CD4-positive, alpha-beta T cell treated with Interferon alpha-2 for 1 hour (primary cell): ENCODE measurements around the gene TMEM132E.

Experiments
- DNase-seq, 2 donors: peaks; one replicate each; pipeline ENCODE4 v3.0.0-alpha.2; 2020 to 2022

Gene TMEM132E

DNA sequence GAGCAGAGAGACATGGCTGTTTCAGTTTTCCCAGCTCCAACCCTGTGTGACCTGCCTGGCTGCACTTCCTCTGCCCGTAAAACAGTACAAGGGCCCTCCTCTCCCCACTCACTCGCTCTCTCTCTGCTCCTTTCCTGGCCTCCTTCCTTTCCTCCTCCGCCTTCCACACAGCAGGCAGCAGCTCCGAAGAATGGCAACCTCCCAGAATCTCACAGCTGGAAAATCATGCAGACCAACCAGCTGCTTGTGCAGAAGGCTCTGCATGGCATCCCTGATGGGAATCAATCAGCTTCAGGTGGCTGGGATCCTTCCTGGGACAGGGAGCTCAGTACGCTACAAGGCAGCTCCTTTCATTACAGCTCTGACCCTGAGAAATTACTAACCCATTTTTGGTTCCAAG is 27.4 kb downstream of the TMEM132E start:
- no peak for DNase-seq

DNA sequence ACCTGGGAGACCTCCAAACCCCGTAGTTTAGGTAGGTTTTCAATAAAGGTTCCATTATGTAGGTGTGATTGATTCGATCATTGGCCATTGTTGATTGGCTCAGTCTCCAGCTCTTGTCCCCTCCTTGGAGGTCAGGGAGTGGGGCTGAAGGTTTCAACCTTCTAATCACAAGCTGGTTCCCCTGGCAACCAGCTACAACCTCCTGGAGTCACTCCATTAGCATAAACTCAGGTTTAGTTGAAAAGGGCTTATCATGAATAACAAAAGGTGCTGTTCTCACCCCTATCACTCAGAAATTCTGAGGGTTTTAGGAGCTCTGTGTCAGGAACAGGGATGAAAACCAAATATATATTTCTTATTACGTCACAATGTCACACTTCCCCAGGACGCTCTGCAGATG is 28.5 kb downstream of the TMEM132E start:
- DNase-seq = no peak

DNA sequence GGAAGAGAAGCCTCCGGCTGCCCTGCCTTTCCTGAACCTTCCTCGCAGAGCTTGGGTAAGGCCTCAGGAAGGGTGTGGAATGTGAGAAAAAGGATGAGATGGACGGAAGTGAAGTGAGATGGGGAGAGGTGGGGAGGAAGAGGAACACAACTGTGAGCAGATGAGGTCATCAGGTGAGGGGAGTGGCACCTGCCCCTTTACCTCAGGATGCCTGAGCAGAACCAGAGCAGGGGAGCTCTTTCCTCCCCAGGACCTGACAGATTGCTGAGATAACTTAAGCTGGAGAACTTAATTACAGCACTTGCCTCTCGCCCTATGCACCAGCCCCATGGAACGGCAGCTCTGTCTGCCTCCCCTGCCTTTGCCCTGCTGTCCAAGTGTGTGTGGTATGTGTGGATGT is 29.8 kb downstream of the TMEM132E start:
- no peak for DNase-seq

DNA sequence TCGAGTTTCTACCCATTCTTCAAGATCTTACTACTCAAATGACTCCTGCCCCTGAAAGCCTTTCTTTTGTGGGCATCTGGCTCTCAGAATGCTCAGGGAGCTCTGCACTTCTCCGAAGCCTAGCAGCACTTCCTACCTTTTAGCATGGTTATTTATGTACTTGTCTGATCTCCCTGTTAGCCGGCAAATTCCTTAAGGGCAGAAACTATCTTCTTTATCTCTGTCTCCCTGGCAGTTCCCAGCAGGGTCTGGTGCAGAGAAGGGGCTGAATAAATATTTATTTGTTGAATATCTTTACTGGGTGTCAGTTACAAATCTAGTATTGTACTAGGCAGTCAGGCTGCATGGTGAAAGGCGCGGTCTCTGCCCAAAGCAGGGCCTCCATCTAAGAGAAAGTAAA is 30.7 kb downstream of the TMEM132E start:
- no peak for DNase-seq

DNA sequence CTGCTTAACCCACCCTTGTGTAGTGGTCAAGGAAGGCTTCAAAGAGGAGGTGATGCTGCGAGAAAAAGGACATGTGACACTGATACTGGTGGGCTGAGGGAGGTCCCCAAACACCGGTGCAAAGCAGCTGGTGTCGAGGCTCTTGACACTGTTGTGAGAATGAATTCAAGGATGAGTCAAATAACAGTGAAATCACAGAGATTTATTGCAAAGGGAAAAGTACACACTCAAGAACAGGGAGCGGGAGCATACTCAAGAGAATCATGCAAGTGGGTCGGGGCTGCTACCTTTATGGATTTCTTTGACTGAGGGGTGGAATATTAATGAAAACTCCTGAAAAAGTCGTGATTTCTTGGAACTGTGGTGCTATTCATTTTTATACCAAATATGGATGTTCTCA is 31.1 kb downstream of the TMEM132E start:
- DNase-seq = no peak

DNA sequence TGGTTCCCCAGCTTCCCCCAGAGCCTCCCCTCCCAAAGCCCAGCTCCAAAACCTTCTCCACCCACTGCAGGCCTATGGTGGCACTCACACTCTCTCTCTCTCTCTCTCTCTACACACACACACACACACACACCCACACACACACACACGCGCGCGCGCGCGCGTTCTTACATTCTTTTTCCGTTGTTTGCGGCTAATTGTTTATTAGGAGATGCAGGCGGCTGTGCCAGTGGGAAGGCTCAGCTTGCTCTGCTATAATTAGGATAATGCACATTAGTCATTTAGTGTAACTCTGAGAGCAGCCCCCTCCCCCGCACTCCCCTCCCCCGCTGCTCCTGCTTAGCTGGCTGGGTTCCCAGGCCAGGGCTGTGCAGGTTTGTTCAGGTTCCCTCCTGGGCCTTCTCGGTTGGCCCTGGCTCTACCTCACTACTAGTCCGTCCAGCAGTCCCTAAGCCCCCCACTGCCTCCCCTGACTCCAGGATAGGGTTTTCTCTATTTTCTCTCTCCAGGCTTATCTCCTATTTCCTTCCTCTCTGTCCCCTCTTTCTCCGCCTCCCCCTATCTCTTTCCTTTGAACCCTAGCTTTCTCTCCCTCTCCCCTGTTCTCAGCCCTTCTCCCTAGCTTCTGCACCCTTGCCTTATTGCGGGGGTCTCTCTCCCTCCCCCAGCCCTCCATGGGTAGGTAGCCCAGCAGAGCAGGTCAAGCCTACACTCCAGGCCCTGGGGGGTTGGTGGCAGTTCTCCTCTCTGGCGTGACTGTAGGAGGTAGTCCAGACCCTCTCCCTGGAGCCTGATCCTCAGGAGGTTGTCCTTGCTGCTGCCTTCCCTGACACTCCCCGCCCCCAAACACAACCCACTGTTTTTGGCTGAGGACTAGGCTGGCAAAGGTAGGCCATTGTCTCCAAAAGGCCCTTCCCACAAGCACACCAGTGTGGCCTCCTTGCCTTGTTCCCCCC is 34.0 kb downstream of the TMEM132E start:
- DNase-seq = no peak

DNA sequence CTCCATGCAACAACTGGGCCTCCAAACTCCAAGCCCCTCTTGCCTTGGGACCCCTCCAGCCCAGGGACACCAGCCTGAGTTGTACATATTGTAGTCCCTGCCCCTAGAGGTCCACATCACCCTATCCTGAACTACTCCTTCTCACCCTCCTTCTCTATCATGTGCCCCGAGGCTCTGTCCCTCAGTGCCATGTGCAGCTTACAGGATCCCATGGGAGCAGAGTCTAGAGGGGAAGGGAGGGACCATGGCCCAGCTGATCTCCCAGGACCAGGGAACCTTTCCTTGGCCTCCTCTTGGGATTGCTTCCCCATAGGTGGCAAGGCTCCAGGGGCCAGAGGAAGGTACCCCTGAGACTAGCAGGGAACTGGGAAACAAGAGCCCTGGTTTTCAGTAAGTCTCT is 35.3 kb downstream of the TMEM132E start:
- DNase-seq = no peak

DNA sequence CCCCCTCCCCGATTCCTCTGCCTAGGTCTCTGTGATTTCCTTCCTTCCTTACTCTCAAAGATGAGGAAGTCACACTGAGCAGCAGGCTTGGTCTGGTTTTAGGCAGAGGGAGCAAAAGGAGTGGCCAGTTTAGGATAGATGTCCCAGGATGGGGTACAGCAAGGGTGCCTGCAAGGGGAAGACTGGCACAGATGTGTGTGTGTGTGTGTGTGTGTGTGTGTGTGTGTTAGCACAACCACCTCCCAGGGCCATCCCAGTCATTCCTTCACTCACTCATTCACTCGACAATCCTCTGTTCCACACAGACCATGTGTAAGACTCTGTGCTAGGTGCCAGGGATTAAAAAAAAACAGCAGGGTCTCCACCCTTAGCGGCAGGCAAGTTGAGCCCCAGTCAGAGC is 35.9 kb downstream of the TMEM132E start:
- DNase-seq = no peak

DNA sequence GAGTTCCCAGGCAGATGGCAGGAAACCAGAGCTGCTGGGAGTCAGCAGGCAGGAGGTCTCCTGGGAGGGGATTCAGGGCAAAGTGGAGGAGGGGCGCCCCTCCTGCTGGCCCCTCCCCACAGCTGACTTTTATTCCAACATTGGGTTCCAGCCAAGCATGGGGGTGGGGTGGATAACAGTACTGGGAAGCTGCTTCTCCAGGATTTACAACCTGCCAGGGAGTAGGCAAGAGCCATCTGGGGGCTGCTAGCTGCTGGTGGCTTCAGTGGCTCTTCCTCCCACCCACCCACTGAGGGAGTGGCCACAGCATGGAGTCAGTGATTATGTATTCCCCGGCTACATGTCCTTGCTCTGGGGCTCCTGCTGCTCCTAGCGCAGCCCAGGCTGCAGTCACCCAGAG is 36.8 kb downstream of the TMEM132E start:
- DNase-seq = no peak

DNA sequence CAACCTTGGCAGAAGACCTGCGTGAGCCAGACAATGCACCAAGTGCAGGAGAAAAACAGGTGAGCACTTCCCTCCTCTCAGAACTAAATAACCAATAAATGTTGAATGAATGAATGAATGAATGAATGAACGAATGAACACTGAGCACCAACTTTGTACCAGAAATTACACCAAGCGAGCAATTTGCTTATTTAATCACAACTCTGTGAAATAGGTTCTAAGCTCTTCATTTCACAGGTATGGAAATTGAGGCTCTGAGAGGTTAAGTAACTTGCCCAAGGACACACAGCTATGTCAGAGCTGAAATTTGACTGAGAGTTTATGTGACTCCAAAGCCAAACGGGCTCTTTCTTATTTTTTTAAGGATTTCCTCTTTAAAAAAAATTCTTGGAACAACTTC is 38.0 kb downstream of the TMEM132E start:
- DNase-seq = no peak

DNA sequence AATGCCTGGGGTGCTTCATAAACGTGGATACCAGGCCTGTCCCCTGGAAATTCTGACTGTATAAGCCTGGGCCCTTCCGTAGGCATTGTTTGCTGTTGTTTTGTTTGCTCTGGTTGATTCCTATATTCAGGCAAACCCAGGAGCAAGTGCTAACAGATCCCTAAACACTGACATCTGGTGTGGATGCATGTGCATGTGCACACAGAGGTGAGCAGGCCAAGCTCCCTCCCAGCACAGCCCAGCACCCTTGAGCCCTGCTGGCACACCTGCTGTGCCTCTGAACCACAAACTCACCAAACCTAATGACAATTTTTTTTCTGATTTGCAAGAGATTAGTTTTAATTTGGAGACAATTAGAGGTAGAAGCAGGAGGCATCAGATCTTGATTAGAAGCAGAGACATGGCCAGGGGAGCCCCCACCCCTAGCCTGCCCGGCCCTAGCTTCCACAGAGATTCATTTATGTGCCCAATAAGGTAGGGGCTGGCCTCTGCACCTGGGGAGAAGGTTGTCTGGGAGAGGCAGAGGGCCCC is 40.4 kb downstream of the TMEM132E start:
- no peak for DNase-seq

DNA sequence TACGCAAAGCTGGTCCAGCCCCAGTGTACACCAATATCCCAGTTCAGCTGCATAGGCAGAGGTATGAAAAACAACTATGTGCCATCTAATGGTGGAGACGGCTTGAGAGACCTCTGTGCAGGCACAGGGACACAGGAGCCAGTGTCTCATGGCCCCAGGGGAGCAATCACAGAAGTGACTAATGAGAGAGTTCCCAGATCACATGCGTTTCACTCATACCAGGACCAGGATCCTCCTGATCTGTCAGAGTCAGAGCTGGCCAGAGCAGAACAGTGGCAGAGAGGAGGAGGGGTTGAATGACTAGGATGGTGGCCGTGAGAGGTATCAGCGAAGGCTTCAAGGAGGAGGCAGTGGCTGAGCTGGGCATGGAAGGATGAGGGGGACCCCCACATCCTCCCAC is 41.1 kb downstream of the TMEM132E start:
- DNase-seq = no peak

DNA sequence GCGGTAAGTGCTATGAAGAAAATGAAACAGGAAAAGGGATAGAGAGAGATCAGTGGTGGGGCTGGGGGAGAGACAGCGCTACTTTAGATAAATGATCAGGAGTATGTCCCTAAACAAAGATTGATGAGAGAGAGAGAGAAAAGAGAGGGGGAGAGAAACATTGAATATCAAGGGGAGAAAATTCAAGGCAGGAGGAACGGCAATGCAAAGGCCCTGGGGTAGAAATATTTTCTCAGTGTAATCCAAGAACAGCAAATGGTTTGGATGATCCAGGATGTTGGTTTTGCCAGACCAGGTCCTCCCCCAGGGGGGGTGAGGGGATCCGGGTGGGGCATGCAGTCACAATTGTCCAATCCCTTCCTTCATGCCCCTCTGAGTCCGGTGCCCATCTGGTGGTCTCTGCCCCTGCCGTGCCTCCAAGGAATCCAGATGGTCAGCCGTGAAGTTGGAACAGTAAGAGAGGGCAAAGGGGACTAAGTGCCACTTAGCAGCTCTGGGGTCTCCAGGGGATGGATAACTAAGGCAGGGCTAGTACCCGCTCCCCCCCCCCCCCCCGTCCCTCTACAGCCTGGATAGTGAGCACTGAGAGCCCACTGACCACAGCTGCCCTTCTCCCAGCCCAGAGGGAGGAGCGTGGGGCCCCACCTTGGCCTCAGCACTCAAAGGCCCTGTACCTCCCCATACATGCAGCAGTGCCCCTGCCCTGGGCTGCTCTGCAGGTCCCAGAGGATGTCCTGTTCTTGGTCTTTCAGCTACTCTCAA is 43.7 kb downstream of the TMEM132E start:
- no peak for DNase-seq

DNA sequence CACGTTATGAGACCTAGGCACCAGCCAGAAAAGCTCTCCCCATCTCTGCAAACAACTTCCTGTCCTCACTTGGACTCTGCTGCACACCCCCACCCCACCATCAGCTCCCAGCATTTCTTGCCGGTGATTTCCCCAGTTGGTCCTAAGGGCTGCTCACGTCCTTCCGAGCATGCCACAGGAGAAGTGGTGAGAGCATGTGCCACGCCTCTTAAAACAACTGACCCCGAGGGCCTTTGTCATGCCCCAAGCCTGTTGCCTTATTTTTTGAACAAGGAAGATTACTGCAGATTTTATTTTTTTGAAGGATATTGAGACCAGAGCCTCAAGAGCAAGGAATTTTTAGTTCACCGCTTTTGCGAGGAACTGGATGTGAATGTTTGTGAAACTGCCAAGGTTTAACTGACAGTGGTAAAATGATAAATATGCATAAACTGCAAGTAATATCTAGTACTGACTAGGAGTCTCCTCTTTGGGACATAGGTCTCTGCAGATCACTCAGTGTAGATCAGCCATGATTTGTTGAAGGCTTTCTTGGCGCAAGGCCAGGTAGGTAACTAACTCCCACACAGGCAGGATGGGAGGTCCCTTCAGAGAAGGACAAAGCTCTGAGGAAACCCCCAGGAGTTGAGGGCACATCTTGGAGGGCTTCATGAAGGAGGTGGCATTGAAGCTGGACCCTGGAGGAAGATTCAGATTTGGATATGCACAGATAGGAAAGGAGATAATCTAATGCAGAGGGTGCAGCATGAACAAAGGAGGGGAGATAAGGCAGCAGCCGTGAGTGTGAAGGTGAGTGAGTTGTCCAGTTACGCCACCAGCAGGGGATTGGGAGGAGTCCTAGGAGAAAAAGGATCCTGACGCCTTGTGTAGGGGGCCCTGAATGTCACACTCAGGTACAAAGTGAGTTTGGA is 44.7 kb downstream of the TMEM132E start:
- DNase-seq = no peak

DNA sequence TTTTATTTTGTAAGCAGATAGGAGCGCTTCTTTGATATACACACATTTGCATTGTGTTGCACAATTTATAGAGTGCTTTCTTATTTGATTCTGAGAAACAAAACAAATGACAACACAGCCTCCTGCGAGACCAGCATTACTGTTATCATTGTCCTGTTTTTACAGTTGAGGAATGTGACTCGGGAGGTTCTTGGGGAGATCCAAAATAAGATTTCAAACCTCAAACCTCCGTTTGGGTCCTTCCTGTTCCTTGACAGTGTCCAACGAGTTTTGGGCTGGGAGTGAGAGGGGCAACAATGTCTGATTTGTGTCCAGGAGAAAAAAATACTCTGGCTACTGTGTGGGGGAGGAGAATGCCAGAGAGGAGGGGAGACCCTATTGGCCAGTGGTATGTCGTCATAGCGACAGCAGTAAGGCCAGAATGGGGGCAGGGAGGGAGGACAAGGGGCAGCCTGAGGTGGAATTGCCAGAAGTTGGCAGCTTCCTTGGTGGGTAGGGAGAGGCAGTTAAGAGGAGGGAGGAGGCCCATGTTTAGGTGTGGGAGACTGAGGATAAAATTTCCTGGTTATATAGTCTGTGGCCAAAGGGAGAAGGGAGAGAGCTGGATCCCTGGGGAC is 45.5 kb downstream of the TMEM132E start:
- DNase-seq = no peak

DNA sequence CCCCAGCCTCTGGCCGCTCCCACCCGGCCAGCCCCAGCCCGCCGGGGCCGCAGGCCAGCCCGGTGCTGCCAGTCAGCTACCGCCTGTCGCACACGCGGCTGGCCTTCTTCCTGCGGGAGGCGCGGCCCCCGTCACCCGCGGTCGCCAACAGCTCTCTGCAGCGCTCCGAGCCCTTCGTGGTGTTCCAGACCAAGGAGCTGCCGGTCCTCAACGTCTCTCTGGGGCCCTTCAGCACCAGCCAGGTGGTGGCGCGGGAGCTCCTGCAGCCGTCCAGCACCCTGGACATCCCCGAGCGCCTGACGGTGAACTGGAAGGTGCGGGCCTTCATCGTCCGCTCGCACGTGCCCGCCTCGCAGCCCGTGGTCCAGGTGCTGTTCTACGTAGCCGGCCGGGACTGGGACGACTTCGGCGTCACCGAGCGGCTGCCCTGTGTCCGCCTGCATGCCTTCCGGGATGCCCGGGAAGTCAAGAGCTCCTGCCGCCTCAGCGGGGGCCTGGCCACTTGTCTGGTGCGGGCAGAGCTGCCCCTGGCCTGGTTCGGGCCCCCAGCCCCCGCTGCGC is 46.8 kb downstream of the TMEM132E start:
- no peak for DNase-seq

DNA sequence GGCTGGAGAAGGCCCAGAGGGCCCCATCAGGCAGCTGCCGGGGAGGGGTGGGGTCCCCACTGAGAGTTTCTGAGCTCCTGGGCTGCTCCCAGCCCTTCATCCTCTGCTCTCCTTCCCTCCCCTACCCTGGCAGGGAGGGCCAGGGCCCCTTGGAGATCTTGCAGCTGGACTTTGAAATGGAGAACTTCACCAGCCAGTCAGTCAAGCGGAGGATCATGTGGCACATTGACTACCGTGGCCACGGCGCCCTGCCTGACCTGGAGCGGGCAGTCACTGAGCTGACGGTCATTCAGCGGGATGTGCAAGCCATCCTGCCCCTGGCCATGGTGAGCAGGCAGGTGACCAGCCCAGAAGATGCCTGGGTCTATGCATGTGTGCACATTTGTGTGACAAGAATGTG is 49.5 kb downstream of the TMEM132E start:
- DNase-seq = no peak

DNA sequence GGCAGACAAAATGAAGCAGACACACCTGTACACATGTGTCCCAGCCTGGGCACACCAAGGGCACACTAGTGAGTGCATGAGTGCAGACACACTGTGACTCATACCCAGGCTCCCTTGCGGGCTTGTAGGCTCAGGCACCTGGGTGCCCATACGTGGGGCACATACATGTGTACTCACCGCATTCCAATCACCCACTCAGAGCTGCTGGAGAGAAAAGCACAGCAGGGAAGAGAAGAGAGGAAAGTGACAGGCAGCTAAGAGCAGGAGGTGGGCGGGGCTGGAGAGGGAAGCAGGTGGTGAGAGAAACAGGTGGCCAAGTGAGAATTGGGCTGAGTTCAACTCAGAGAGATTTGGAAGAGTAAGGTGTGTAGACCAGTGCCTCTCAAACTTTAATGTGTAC is 54.0 kb downstream of the TMEM132E start:
- DNase-seq = no peak

DNA sequence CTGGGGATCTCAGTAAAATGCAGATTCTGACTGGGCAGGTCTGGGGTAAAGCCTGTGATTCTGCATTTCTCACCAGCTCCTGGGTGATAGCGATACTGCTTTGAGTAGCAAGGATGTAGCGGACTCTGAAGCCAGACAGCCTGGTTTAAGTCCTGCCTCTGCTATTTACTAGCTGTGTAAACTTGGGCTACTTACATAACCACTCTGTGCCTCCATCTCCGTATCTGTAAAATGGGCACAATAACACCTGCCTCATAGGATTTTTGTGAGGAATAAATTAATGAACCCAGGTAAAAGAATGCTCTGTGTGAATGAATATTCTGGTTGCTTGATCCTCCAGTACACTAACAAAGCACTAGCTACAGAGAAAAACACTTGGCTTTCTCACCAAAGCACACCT is 54.4 kb downstream of the TMEM132E start:
- no peak for DNase-seq

DNA sequence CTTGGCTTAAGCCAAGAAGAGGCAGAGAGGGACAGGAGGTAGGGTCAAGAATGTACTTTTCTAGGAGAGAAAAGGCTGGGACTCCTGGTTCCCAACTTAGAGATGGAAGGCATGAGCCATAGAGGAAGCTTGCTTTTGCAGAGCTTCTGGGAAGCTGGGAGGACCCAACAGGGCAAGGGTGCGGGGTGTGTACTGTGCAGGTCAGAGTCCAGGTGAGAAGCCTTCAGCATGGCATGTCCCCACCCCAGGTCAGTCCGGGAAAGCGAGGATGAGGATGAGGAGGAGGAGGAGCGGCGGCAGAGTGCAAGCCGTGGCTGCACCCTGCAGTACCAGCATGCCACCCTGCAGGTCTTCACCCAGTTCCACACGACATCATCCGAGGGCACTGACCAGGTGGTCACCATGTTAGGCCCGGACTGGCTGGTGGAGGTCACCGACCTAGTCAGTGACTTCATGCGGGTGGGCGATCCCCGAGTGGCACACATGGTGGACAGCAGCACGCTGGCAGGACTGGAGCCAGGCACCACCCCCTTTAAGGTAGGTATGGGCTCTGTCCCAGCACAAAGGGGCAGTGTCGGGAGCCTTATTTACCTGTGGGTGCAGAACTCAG is 55.3 kb downstream of the TMEM132E start:
- DNase-seq = no peak

DNA sequence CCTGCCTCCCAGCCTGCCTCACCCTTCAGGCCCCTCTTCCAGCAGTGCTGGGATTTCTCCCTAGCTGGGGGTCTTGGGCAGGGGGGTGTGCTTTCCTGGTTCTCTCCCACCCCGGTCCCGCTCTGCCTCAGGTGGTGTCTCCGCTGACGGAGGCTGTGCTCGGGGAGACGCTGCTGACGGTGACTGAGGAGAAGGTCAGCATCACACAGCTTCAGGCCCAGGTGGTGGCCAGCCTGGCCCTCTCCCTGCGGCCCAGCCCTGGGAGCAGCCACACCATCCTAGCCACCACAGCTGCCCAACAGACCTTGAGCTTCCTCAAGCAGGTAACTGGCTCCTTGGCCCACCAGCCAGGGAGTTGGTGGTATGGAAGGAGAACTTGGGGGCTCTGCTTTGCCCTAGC is 56.5 kb downstream of the TMEM132E start:
- DNase-seq = no peak
